ENCODE measurements around the gene CNPY4.

GRCh38 chr7:100120733-100121036 is 1.3 kb downstream of the CNPY4 start:
- no peak for TF ChIP-seq EZH2 (IDR thresholded peaks at IDR 0.05; ENCODE audit: borderline replicate concordance, control insufficient read depth, low read depth, low read length)
- no peak for TF ChIP-seq MYC (IDR thresholded peaks at IDR 0.05; ENCODE audit: insufficient read depth, insufficient read length, insufficient replicate concordance, low read length, severe bottlenecking)
- no peak for TF ChIP-seq TAF1 (IDR thresholded peaks at IDR 0.05; ENCODE audit: borderline replicate concordance, low read depth, low read length)
- TF ChIP-seq SMAD1 (IDR thresholded peaks at IDR 0.05; ENCODE audit: low read depth, partially characterized antibody), result no peak
- no peak for TF ChIP-seq JUNB (IDR thresholded peaks at IDR 0.05)
- no peak for TF ChIP-seq MAX (IDR thresholded peaks at IDR 0.05; ENCODE audit: low read depth, low read length)

Measured in GM12878 (cell line).